Stimulated activated CD4-positive, alpha-beta T cell treated with anti-CD3 and anti-CD28 coated beads, Interleukin-1b, Interleukin-23, amount 100 ng/mL, for 24 hours (primary cell): ENCODE data around the gene EBF3.
"Not testable (repeated sequence)": the region's sequence is repeated elsewhere in the genome, so short reads cannot be mapped to it uniquely, and the experiment has no call there.

ENCODE experiments used
- DNase-seq, 4 experiments: peaks; one replicate each; pipeline ENCODE4 v3.0.0-alpha.2; 2020; ENCODE audit warnings: low read depth in 4 of 4, low spot score in 1 of 4

The EBF3 gene

DNA sequence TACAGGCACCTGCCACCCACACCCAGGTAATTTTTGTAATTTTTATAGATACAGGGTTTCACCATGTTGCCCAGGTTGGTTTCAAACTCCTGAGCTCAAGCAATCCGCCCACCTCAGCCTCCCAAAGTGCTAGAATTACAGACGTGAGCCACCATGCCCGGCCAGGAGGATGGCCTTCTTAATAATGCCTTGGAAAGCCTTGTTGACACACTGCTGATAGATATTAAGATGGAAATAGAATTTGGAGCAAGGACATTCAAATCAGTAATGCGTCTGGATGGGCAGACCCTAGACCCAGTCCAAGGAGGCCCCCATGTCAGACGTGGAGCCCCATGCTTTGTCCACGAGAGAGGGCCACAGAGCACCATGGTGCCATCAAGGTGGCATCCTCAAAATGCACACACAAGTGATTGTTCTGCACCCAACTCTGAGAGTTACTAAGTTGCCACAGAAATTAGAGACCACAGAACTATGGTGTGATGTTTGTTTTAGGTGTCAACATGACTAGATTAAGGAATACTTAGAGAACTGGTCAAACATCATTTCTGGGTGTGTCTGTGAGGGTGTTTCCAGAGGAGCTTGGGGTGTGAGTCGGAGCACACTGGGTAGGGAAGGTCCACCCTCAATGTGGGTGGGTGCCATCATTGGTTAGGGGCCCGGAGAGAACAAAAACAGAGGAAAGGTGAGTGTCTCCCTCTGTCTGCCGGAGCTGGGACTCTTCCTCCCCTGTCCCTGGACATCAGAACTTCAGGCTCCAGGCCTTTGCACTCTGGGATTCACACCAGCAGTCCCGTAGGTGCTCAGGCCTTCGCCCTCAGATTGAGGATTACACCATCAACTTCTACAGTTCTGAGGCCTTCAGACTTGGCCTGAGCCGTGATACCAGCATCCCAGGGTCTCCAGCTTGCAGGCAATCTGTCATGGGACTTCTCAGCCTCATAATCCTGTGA lies 34.5 kb downstream of the EBF3 start:
- DNase-seq = no peak

DNA sequence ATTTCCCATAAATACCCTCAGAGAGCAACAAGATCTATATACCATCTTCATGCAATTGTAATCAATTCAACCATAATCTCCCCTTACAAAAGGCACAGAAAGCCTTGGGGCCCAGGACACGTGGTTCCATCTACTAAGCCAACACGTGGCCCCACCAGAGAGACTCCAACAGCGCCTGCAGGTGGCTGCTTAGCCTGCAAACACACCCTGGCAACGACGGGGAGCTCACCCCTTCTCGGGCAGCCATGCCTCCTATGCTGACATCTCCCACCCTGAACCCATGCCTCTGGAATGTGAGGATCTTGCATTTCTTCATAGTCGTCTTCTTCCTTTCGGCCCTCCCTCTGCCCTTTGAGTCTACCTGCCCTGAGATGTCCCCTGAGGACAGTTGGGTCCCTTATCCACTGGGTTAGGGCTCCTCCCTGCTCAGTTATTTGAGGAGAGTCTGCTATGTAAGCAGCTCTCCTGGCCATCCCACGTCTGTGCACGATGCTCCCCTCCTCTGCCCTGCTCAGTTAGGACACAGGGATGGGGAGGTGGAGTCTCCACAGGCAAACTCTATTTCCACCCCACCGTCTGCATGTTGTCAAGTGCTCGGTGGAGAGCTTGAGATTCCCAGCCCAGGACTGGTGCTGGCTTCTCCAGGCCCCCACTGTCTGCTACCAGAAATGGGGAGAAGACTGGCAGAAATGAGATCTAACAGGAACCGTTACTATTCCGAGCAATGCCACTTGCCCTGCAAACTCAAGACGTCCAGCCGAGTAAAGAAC lies 36.5 kb downstream of the EBF3 start:
- no peak for DNase-seq

- no peak for DNase-seq
These were observed 37.7 kb downstream of the EBF3 start for GRCh38 chr10:129926066-129927055.

- DNase-seq = no peak
These were observed 39.5 kb downstream of the EBF3 start for GRCh38 chr10:129924375-129925085.

DNA sequence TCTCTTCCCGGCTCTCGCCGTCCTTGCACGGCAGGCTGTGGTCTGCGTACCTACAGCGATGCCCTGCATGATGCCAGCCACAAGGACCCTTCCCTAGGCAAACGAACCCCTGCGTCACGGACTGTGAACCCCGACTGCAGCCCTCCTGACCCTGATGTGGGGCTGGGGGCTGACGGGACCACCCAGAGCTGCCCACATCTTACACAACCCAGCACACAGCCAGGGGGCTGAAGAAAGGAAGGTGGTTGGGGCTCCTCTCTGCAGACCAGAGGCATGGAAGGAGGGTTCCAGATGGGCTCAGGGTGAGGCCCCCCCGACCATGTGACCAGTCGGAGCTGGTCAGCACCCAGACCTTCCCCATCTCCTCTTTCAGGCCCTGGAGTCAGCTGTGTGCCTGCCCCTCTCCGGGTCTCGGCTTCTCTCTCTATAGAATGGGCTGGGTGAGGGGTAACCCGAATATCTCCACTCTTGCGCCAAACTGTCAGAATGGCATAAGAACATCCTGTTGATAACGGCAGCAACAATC lies 41.4 kb downstream of the EBF3 start:
- no peak for DNase-seq

DNA sequence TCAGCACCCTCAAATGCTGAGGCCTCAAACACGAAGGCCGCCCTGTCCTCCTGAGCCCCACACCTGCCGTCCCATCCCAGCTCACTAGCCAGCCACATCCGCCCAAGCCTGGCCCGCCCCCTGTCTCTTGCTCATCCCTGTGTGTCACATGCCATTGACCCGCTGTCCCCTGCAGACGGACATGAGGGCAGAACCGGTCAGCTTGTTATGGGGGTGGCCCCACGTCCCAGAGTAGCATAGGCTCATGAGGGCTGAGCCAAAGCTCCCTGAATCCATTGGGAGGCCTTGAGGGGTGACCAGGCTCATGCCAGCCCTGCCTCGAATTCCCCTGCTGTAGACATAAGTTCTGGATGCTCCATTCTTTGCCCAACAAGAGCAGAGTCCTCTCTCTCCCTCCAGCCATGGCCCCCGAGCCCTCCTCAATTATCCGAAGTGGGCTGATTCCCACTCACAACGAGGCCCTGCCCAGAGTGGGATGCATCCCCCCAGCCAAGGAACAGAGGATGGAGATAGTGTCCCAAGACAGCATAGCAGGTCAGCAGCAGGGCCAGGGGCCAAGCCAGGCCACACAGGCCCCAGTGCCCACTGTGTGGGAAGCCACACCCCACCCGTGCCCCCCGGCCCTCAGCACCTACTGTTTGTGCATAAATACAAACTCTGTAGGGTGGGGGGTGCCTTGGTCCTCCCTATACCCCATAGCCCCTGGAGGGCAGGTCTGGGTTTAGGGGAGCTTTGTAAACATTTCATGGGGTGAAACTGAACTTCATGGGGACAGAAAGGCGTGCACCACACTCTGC lies 42.1 kb downstream of the EBF3 start:
- DNase-seq = no peak

DNA sequence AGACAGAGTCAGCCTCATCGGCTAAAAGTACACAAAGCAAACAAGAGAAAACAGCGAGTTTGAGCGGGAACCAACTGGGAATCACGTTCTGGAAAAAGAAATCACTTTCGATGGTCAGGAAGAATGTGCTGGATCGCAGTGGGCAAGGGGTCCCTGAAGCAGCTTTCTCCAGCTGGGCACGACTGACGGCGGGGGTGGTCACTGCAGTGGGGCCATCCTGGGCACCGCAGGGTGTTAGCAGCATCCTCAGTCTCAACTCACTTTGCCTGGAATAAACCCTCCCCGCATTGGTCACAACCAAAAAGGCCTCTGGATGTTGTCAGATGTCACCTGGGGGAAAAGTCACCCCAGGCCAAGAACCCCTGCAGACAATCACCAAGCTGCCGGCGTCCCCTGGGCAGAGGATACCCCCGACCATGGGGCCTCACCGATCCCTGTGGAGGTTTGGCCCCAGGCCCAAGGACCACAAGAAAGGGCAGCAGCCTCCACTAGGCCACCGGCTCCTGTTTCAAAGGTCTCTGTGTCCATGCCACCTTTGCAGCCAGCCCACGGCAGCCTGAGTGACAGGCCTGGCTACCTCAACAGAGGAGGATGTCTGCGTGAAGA lies 42.9 kb downstream of the EBF3 start:
- no peak for DNase-seq

DNA sequence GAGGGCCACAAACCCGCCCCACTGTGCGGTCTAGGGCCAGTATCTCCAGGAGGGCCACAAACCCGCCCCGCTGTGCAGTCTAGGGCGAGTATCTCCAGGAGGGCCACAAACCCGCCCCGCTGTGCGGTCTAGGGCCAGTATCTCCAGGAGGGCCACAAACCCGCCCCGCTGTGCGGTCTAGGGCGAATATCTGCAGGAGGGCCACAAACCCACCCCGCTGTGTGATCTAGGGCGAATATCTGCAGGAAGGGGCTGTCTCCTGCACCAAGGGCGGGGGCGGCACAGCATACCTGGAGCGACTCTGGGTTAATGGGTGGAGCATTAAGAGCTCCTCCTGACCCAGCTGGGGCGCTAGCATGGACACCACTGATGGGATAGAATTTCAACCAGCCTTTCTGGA lies 43.9 kb downstream of the EBF3 start:
- not testable (repeated sequence) for DNase-seq

DNA sequence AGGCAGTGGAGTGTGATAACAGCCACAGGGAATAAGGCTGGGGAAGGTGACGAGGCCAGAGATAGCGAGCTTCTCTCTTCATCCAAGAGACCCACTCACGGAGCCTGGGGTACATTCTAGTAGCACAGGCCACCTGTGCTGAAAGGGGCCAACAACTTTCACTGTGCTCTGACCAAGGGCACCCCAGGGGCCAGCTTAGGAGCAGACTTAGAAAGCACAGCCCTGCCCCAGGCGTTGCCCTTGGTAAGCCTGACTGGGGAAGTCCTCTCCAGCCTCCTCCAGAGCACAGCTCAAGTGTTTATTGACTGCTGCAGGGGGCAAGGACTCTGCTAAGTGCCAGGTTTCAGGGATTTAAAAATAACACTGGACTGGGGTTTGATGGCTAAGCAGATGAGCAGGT lies 44.7 kb downstream of the EBF3 start:
- no peak for DNase-seq

- no peak for DNase-seq
These were observed 45.2 kb downstream of the EBF3 start for GRCh38 chr10:129918836-129919235.

GRCh38 chr10:129918401-129918800 lies 45.7 kb downstream of the EBF3 start:
- DNase-seq = no peak

DNA sequence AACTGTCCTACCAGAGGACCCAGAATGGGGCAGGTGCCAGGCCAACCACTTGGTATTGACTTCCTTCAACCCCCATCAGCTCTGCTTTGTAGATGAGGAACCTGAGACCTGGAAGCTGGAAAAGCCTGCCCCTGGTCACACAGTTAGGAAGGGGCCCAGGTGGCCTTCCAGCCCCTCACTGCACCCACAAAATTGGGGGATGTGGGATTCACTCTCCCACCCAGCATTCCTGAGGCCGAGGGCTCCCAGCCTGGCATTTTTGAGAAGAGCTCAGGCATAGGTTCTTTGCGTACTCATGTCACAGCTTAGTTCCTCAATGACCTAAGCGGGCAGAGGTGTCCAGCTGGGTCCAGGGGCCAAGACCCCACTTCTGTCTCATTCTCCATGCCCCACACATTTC lies 46.1 kb downstream of the EBF3 start:
- DNase-seq = no peak

GRCh38 chr10:129916506-129916995 lies 47.5 kb downstream of the EBF3 start:
- DNase-seq = no peak

DNA sequence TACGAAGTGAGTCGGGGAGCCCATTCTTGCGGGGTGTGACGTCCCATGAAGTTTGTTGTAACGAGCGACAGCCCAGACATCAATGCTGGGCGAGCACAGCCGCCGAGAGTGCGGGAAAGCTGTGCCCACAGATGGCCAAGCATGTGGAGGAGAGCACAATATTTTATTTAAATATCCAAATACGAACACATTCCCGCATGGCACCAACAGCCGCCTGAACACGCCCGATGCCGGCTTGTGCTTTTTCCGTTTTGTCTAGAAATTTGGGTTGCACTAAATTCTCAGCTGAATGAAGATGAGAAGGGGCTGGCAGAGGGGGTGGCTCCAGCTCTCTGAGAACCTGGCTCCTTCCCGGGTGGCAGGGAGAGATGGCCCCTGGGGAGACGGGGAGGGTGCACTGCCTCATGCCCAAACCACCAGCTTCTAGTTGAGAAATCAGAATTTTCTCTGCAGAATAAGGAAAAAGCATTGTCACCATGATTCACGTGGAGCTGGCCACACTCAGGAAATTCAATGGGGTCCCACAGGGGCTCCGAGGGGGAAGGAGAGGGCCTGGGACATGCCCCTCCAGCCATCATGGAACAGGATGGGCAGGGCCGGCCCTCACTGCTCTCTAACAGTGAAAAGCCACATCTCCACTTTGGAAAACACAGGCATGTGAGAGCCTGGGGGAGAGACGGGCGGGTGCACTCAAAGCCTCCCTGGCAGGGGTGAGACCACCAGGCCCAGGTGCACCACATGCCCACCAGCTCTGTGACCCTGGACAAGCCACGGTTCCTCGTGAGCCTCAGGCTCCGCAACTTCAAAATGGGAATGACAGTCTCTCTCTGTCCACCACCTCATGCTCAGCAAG lies 48.3 kb downstream of the EBF3 start:
- DNase-seq = no peak

DNA sequence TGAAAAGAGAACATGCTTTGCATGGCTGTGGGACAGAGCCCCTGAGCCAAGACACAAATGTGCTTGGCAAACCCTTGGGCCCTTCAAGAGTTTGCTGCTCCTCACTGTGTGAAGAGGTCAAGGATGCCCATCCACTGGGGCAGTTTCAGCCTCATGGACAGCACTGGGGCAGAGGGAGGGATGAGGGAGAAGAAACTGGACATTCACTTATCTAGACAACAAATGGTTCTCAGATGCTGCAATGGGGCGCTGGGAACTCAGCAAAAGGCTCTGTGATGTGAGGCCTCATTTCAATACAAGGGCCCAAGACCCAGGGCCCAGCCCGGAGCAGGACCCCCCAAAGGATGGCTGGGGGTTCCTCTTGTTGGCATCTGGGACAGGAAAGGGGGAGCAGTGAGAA lies 49.1 kb downstream of the EBF3 start:
- no peak for DNase-seq

- DNase-seq = no peak
These were observed 49.8 kb downstream of the EBF3 start for GRCh38 chr10:129914153-129914855.

DNA sequence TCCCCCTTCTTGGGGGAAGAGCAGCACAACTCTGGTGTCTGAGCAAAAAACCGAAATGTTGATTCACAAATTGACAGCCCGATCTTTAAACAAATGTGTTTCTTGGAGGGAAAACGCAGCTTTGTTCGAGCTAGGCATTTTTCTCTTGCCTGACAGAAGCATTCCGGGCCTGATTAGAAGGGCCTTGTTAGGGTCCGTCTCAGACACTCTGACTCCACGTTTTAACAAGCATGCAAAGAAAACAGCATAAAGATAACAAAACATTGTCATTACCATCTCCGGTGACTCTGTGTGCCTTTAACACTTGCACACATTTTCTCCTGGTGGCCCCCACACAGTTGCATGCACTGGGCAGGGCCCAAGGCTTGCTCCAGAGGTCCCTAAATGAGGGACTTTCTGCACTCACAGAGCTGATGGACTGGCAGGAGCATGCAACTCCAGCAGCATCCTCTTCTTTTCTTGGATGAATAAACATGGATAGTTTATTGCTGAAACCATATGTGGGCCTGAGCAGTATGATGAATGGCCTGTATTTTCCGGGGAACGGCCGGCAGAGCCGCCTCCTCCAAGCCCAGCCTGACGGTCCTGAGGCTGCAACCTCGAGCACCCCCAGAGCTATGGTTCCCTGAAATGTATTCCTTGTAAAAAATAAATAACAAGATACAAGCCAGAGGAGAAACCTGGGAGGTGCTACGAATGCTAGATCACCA lies 50.9 kb downstream of the EBF3 start:
- DNase-seq = no peak
